GM19239 (cell line): ENCODE measurements around the gene COG4.
"Not testable (repeated sequence)": the region's sequence is repeated elsewhere in the genome, so short reads cannot be mapped to it uniquely, and the experiment has no call there.

ENCODE experiments used
- DNase-seq: peaks from one replicate; pipeline ENCODE4 v3.0.0; 2011; ENCODE audit warnings: low spot score; ENCODE audit not compliant: insufficient read length
- FAIRE-seq: peaks from 2 replicates; lab custom pipeline; 2011; peaks lifted over from hg19 to GRCh38; lab: Jason Lieb, UNC

Gene COG4

DNA sequence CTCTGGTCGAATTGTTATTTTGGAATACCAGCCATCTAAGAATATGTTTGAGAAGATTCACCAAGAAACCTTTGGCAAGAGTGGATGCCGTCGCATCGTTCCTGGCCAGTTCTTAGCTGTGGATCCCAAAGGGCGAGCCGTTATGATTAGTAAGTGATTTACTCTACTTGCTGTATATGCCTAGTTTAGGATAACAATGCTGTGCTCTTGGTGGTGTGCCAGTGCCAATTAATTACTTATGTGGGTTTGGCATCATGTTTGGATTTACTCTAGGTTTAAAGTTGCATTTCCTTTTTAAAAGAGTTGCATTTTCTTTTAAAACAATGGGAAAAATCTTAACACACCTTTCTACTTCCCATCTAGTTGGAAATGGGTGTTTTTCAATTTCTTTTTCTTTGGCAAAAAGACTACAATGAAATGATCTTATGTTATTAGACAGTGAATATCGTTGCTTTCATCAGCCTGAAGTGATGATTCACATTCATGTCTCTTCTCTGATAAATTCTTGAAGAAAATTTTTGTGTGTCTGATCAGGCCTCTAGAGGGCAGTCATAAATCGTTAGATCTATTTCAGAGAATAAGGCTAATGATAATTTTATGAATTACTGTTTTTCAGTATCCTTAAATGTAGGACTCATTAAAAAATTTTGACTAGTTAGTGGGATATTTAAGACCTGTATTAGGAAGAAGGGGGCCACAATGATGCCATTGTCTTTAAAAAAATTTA is 5.9 kb upstream of the COG4 start:
- no peak for DNase-seq
- FAIRE-seq: no peak

DNA sequence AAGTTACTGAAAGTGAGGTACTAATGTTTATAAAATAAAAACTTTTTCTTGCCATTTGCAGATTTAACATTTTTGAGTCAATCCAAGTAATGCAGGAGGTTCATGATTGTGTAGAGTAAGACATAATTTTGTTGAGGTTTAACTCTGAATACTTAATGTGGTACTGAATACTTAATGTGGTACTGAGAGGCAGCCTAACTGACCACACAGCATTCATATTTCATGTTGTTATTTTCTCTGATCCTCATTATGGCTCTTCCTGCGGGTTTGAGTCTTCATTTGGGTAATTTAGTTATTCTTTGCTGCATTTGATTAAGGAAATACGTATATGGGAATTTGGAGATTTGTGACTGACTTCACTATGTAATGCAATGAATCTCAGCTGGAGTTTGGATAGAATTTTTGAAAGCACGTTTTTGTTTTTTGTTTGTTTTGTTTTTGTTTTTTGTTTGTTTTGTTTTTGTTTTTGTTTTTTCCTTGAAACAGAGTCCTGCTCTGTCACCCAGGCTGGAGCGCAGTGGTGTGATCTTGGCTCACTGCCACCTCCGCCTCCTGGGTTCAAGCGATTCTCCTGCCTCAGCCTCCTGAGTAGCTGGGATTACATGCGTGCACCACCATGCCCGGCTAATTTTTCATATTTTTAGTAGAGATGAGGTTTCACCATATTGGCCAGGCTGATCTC is 4.1 kb upstream of the COG4 start:
- FAIRE-seq: no peak
- DNase-seq: no peak

GRCh38 chr16:70526403-70526802 is 3.0 kb upstream of the COG4 start:
- FAIRE-seq: no peak
- DNase-seq: no peak

GRCh38 chr16:70524399-70524825 is 1.1 kb upstream of the COG4 start:
- FAIRE-seq: peak; percentile 26
- DNase-seq: not testable (repeated sequence)

- DNase-seq: peak; percentile 28
- FAIRE-seq: no peak
These were observed 517 bp upstream of the COG4 start, which contains the start of gene SF3B3 for GRCh38 chr16:70523743-70524398. Gene SF3B3 (plus strand): TSS chr16:70523816. CDS start chr16:70526657, 2,841 bp downstream.

GRCh38 chr16:70522216-70523075 is 908 bp downstream of the COG4 start:
- DNase-seq (peak; percentile 16), FAIRE-seq (no peak)

DNA sequence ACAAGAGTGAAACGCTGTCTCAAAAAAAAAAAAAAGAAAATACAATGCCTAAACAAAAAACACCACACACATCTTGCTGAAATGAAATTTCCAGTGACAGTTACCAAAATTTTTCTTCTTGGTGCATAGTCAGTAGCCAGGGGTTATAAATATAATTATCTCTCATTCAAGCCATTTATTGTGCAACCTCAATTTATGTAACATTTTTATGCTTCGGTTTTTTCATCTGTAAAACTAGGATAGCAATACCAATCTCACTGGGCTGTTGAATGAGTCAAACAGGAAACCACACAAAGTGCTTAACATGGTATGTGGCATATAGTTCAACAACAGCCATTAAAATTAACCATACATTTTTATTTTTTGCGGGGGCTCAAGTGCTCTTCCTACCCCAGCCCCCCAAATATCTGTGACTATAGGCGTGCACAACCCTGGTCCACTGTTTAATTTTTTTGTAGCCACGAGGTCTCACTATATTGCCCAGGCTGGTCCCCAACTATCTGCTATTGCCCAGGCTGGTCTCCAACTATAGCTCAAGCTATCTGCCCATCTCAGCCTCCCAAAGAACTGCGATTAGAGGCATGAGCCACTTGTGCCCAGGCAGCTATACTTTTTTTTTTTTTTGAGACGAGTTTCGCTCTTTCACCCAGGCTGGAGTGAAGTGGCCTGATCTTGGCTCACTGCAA is 2.6 kb downstream of the COG4 start:
- FAIRE-seq (peak; percentile 60), DNase-seq (peak; percentile 22)

GRCh38 chr16:70512456-70512855 is 10.9 kb downstream of the COG4 start:
- no peak for DNase-seq

DNA sequence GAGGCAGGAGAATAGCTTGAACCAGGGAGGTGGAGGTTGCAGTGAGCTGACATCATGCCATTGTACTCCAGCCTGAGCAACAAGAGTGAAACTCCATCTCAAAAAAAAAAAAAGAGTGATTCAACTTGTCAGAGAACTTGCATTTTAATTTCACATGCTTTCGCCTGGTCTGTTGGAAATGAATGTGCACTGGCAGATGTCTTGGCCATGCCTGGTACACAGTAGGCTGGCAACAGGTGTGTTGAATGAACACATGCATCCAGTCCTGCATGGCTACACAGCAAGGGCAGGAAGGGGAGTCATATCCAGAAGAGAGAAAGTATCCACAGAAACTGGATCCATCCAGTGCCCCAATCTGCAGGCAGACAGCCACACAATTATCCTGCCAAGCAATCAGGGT is 11.5 kb downstream of the COG4 start:
- DNase-seq: no peak
- no peak for FAIRE-seq

More at GRCh38 chr16:70512456-70512855, 10.9 kb downstream of the COG4 start:
- FAIRE-seq: no peak

DNA sequence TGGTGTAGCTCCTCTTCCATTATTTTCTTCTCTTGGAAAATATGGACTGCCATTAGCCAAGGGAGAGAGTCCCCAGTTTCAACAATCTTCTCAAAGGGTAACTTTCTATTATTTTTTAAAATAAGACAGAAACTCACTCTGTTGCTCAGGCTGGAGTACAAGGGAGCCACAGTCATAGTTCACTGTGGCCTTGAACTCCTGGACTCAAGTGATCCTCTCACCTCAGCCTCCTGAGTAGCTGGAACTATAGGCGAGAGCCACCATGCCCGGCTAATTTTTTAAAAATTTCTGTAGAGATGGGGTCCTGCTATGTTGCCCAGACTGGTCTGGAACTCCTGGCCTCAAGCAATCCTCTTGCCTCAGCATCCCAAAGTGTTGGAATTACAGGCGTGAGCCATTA is 13.1 kb downstream of the COG4 start:
- DNase-seq (no peak), FAIRE-seq (no peak)

- DNase-seq: no peak
- no peak for FAIRE-seq
These were observed 14.6 kb downstream of the COG4 start for GRCh38 chr16:70508752-70509151.

DNA sequence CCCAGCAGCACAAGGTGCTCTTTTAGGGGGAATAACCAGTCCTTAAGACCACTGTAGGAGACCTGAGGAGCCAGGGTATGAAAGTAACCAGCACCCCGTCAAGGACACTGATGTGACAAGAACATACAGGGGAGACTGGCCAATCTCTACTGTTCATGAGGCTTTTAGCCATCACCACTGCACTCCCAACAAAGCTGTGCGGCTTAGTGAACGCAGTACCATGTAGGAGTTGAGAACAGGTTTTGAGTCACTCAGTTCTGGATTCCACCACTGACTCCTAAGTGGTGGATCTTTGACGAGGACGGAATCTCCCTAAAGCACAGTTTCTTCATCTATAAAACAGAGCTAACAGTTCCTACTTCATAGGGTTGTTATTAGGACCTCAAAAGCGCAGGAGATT is 26.8 kb downstream of the COG4 start:
- no peak for FAIRE-seq
- no peak for DNase-seq

- DNase-seq (no peak), FAIRE-seq (no peak)
These were observed 27.8 kb downstream of the COG4 start for GRCh38 chr16:70495425-70496182.

- no peak for FAIRE-seq
These were observed 28.6 kb downstream of the COG4 start for GRCh38 chr16:70494777-70495176.

DNA sequence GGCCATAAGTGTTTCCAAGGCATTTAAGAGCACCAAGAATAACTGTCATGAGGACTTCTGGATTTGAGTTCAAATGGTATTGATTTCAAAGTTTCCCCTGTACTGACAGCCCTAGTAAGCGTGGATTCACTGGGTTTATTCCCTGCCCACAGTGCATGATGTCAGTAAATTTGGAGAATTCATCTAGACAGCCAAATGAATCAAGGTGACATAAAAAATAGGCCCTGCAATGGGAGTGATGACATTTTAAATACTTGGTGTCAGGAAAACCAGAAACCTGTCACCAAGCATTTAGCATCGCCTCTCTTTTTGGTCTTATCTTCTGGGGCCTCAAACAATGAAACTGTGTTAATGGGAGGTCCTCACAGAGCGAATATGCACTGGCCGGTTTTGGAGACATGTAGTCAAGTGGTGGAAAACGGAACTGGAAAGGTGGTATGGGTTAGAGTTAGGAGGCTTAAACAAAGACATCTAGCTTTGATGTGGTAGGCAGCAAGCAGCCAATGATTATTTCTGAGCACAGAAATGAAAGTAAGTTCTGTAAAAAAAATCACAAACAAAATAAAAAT is 29.1 kb downstream of the COG4 start:
- FAIRE-seq (peak; percentile 14), DNase-seq (no peak)

More at GRCh38 chr16:70494777-70495176, 28.6 kb downstream of the COG4 start:
- DNase-seq: no peak

DNA sequence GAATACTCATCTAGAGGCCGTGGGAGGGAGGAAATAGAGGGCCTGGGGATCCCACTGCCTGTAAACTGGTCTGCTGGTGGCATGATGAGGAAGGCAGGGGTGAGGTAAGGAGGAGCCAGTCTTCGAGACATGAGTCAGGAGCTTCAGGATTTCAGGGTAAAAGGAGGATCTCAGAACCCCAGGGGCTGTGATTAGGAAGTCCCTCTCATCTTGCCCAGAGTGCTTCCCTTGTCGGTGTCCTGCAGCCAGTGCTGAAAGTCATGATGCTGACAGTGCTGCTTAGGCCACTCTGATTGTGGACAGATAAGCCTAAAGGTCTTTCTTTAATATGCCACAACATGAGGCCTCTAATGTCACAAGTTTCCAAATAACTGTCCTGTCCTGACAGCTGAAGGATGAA is 29.6 kb downstream of the COG4 start:
- no peak for FAIRE-seq
- DNase-seq: no peak

- no peak for DNase-seq
- no peak for FAIRE-seq
These were observed 33.1 kb downstream of the COG4 start for GRCh38 chr16:70490261-70490660.

GRCh38 chr16:70484867-70485266 is 38.5 kb downstream of the COG4 start:
- DNase-seq (no peak), FAIRE-seq (no peak)

DNA sequence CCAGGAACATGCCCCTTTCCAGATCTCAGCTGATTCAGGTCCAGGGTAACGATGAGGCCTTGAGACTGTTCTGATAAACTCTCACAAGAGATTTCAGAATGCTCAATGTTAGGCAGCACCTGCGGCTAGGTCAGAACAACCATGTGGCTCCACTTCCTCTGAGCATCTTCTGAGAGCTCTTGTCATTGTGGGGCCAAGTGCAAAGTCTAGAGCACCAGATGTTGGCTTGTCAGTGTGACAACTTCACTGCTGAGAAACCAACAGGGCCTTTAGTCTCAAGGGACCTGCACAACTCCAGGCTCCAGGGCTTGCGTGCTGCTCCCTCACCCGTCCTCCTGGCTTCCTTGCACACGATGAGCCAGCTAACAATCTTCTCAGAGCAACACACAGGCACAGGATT is 39.9 kb downstream of the COG4 start:
- no peak for DNase-seq
- FAIRE-seq: no peak
